Measurements from ENCODE around the gene SNX25.
"Not testable (repeated sequence)": the region's sequence is repeated elsewhere in the genome, so short reads cannot be mapped to it uniquely, and the experiment has no call there.

The SNX25 gene

DNA sequence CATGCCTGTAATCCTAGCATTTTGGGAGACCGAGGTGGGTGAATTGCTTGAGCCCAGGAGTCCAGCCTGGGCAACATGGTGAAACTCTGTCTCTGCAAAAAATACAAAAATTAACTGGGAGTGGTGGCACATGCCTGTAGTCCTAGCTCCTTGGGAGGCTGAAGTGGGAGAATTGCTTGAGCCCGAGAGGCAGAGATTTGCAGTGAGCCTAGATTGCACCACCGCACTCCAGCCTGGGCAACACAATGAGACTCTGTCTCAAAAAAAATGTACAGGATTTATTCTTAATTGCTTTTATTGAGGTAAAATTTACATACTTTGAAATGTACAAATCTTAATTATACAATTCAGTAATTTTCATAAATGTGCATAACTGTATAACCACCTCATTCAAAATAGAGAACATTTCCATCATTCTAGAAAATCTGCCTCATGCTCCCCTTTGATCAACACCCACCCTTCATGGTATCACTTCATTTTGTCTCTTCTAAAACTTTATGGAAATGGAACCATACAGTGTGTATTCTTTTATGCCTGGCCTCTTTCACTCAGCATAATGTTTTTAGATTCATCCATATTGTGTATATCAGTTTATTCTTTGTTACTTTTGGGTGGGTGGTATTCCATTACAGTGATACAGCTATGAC, 39.1 kb downstream of the SNX25 start:
- no peak for DNase-seq (ENCODE audit: low read depth)
- H3K4me3 ChIP-seq (ENCODE audit: low read depth, low read length): no peak overlapping the region
- TF ChIP-seq, protein P1, sequence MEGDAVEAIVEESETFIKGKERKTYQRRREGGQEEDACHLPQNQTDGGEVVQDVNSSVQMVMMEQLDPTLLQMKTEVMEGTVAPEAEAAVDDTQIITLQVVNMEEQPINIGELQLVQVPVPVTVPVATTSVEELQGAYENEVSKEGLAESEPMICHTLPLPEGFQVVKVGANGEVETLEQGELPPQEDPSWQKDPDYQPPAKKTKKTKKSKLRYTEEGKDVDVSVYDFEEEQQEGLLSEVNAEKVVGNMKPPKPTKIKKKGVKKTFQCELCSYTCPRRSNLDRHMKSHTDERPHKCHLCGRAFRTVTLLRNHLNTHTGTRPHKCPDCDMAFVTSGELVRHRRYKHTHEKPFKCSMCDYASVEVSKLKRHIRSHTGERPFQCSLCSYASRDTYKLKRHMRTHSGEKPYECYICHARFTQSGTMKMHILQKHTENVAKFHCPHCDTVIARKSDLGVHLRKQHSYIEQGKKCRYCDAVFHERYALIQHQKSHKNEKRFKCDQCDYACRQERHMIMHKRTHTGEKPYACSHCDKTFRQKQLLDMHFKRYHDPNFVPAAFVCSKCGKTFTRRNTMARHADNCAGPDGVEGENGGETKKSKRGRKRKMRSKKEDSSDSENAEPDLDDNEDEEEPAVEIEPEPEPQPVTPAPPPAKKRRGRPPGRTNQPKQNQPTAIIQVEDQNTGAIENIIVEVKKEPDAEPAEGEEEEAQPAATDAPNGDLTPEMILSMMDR (IDR thresholded peaks at IDR 0.05; ENCODE audit: insufficient read depth, low read depth, low read length, missing control alignments): no peak

DNA sequence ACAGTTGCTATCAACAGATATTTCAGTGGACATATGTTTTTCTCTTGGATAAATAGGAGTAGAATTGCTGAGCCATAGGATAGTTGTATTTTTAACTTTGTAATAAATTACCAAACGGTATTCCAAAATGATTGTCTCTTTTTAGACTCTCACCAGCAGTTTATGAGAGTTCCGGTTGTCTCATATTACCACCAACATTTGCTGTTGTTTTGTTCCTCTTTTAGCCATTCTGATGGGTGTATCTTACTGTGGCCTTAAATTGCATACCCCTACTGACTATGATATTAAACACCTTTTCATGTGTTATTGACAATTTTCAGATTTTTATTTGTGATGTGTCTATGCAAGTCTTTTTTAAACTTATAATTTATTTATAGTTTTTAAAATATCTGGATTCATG, 39.7 kb downstream of the SNX25 start:
- TF ChIP-seq, protein P1 (IDR thresholded peaks at IDR 0.05; ENCODE audit: insufficient read depth, low read depth, low read length, missing control alignments): no peak
- H3K4me3 ChIP-seq (ENCODE audit: low read depth, low read length): no peak overlapping the region
- DNase-seq (ENCODE audit: low read depth): no peak

DNA sequence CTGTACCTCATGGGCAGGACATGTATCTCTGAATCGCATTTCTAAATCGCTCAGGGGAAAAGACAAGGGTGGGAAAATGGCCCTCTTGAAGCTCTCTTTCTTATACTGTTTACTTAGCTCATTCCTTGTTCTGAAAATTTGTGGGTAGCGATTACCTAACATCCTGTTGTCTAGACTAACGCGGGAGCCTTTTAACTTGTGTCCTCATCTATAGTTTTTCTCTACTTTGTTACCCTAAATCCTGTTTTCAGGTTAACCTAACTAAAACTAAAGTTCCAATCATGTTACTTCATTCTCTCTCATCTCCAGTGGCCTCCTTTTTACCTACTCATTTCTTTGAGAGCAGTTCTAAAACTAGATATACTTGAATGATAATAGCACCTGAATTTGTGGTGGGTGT, 45.0 kb downstream of the SNX25 start:
- no peak overlapping the region for H3K4me3 ChIP-seq (ENCODE audit: low read depth, low read length)
- TF ChIP-seq, protein P1 (IDR thresholded peaks at IDR 0.05; ENCODE audit: insufficient read depth, low read depth, low read length, missing control alignments): no peak
- DNase-seq (ENCODE audit: low read depth): no peak

DNA sequence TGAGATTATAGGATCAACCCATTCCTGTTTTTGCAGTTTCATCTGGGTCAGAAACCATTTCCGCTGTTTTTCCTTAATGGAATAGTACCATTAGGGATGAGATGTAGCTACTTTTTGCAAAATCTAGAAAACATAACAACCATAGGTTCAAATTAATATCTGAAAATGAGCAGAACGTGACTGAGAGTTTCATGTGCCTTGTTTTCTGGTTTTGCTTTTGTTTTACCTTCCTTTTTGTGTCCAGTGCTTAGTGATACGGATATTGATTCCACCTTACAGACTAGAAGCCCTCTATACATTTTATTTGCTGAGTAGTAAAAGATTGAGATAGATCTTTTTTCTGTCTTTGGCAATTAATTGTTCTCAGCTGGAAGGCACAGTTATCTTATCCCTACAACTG, 46.5 kb downstream of the SNX25 start:
- H3K4me3 ChIP-seq (ENCODE audit: low read depth, low read length): no peak overlapping the region
- TF ChIP-seq, protein P1 (IDR thresholded peaks at IDR 0.05; ENCODE audit: insufficient read depth, low read depth, low read length, missing control alignments): no peak
- DNase-seq (ENCODE audit: low read depth): peak; percentile 51

DNA sequence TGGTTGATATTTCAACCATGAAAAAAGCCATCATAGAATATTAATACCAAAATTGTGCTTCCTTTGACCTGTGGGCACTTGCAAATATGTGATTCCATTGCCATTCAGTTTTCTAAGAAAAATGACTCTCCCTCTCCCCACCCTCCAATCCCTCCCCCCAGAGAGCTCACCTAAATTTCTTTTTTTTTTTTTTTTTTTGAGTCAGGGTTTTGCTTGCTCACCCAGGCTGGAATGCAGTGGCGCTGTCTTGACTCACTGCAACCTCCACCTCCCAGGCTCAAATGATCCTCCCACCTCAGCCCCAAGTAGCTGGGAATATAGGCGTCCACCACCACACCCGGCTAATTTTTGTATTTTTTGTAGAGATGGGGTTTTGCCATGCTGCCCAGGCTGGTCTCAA, 47.0 kb downstream of the SNX25 start:
- H3K4me3 ChIP-seq (ENCODE audit: low read depth, low read length): no peak overlapping the region

DNA sequence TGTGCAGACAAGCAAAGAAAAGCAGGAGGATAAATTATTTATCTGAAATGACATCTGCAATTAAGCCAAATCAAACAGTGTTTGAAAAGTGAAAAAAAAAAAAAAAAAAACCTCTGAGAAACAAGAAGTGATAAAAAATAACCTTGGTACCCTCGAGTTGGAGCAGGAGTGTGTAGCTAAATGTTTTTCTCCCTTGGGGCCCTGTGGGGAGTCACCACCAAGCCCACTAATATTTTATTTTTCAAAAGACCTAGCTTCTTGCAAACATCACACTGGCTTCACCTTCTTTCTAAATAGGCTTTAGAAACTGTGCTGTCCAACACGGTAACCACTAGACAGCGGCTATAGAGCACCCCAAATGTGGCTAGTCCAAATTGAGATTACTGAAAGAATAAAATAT, 47.7 kb downstream of the SNX25 start:
- TF ChIP-seq, protein P1 (IDR thresholded peaks at IDR 0.05; ENCODE audit: insufficient read depth, low read depth, low read length, missing control alignments): no peak
- DNase-seq (ENCODE audit: low read depth): peak; percentile 29
- no peak overlapping the region for H3K4me3 ChIP-seq (ENCODE audit: low read depth, low read length)

More for the DNA sequence above, 47.0 kb downstream of the SNX25 start:
- TF ChIP-seq, protein P1 (IDR thresholded peaks at IDR 0.05; ENCODE audit: insufficient read depth, low read depth, low read length, missing control alignments): no peak
- DNase-seq (ENCODE audit: low read depth): no peak

DNA sequence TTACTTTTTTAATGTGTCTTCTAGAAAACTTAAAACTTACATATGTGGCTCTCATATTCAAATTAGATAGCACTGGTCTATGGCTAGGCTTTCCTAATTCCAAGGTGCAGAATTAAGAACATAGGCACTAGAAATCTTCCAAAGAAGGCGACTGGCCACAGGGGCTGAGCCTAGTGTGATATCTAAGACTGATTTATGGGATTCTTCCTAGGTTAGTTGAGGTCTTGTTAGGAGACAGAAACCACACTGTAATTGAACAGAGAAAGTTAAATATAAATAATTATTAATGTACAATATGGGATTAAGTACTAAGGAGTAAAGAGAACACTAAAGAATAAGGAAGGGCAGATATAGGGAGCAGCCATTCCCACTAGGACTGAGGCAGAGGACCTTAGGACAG, 48.3 kb downstream of the SNX25 start:
- no peak for DNase-seq (ENCODE audit: low read depth)
- H3K4me3 ChIP-seq (ENCODE audit: low read depth, low read length): no peak overlapping the region
- TF ChIP-seq, protein P1 (IDR thresholded peaks at IDR 0.05; ENCODE audit: insufficient read depth, low read depth, low read length, missing control alignments): no peak

DNA sequence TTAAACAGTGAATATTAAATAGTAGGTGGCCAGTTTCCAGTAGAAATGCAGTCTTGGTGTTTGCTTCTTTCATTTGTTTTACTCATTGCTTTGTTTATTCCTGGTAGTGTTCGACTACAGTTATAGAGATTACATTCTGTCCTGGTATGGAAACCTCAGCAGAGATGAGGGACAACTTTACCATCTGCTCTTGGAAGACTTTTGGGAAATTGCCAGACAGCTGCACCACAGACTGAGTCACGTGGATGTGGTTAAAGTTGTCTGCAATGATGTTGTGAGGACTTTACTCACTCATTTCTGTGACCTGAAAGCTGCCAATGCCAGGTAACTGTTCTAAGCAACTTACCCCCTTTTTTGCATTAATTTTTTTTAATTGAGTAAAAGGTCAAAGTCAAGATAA, 49.3 kb downstream of the SNX25 start:
- DNase-seq (ENCODE audit: low read depth): not testable (repeated sequence)

More for the DNA sequence above, 49.3 kb downstream of the SNX25 start:
- not testable (repeated sequence) for H3K4me3 ChIP-seq (ENCODE audit: low read depth, low read length)

Data from GM12865 (cell line).